GM15510 (cell line): ENCODE measurements around the gene CBR4.

ENCODE experiments used
- POLR2A ChIP-seq: IDR thresholded peaks from 3 replicates; pipeline ENCODE4 v1.6.1; 2011; ENCODE audit warnings: borderline replicate concordance; ENCODE audit not compliant: insufficient read length; ENCODE audit errors: extremely low read depth

The CBR4 gene

GRCh38 chr4:169009286-169010124, 550 bp downstream of the CBR4 start:
- no peak for TF ChIP-seq POLR2A

GRCh38 chr4:169005453-169006099, 4.5 kb downstream of the CBR4 start:
- TF ChIP-seq POLR2A: no peak

DNA sequence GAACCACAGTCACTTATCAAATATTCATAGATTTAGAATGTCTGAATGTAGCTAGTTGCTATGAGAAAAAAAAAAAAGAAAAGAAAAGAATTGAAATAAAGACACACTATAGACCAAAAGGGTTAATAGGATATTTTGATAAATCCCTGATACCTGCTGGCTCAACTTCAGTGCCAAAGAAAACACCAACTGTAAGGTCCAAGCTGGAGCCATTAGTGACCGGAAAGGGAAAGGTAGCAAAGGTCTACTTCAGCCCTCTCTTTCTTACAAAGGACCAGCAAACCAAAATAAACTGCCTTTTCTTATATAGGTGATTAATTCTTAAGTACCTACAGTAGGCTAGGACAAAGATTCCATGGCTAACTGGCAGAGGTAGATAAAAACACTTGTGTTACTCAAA, 9.7 kb downstream of the CBR4 start:
- TF ChIP-seq POLR2A: no peak

DNA sequence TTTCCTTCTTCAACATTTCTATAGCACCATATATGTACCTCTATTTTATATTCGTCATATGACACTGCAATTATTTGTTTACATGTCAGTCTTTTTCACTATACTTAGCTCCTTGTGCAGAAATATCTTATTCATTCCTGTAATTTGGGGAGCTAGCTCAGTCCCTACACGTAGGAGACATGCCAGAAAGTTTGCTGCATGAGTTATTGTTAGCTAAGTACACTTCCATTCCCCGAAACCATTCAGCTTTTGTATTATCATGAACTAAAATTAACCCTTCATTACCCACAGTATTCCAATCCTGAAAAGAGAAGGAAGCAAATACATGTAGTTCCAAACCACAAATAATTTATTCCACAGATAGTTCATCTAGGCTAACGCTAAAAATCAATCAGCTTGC, 10.2 kb downstream of the CBR4 start:
- TF ChIP-seq POLR2A: no peak

- TF ChIP-seq POLR2A: no peak
These were observed 11.5 kb downstream of the CBR4 start for GRCh38 chr4:168998596-168998995.

- no peak for TF ChIP-seq POLR2A
These were observed 14.3 kb downstream of the CBR4 start for GRCh38 chr4:168995537-168996295.

DNA sequence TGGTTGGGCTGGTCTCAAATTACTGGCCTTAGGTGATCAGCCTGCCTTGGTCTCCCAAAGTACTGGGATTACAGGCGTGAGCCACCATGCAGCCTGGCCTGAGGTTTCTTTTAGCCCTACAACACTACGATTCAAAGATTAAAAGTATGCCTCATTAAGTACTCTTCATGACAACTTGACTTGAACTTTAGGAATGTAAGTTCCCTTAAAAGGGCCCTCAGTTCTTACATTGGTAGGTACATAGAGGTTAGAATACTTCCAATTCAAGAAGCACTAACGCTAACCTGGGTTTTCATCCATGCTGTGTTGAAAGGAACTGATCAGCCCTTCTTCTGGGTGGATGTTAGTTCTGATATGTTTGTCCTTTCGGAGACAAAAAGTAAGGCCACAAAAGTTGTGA, 15.1 kb downstream of the CBR4 start:
- no peak for TF ChIP-seq POLR2A

- TF ChIP-seq POLR2A: no peak
These were observed 16.1 kb downstream of the CBR4 start for GRCh38 chr4:168993714-168994510.

- no peak for TF ChIP-seq POLR2A
These were observed 28.1 kb downstream of the CBR4 start for GRCh38 chr4:168981942-168982341.

- TF ChIP-seq POLR2A: no peak
These were observed 28.6 kb downstream of the CBR4 start for GRCh38 chr4:168981460-168981859.

- no peak for TF ChIP-seq POLR2A
These were observed 30.7 kb downstream of the CBR4 start for GRCh38 chr4:168979338-168979737.

DNA sequence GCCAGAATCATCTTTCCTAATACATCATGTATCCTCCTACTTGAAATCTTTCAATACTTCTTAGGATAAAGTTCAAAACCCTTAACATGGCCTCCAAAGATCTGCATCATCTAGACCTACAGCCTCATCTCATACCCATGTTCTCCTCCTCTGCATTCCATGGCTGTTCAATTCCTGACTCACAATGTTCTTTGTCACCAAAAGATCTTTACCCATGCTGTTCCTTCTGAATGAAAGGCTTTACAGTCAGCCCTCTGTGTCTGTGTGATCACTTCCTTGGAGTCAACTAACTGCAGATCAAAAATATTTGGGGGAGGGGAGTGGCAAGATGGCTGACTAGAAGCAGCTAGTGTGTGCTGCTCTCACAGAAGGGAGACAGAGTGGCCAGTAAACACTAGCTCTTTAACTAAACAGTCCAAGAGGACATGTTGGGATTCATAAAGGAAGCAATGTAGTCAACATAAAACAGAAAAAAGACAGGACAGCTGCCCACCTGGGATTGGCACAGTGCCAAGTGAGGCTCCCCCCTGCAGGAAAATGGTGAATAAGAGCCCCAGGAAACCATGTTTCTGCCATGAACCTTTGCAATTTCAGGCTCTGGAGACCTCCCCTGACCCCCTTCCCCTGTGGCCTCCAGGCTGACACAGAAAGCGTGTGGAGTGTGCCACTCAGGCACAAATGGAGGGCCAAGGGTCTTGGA, 31.9 kb downstream of the CBR4 start:
- no peak for TF ChIP-seq POLR2A

DNA sequence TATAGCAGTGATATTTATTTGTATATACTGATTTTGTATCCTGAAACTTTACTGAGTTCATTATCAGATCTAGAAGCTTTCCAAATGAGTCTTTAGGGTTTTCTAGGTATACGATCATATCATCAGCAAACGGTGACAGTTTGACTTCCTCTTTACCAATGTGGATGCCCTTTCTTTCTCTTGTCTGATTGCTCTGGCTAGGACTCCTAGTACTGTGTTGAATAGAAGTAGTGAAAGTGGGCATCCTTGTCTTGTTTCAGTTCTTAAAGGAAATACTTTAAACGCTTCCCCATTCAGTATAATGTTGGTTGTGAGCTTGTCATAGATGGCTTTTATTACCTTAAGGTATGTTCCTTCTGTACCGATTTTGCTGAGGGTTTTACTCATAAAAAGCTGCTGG, 37.5 kb downstream of the CBR4 start:
- TF ChIP-seq POLR2A: no peak

GRCh38 chr4:168960716-168961115, 49.3 kb downstream of the CBR4 start:
- no peak for TF ChIP-seq POLR2A
